ENCODE measurements around the gene TFB1M.

DNA sequence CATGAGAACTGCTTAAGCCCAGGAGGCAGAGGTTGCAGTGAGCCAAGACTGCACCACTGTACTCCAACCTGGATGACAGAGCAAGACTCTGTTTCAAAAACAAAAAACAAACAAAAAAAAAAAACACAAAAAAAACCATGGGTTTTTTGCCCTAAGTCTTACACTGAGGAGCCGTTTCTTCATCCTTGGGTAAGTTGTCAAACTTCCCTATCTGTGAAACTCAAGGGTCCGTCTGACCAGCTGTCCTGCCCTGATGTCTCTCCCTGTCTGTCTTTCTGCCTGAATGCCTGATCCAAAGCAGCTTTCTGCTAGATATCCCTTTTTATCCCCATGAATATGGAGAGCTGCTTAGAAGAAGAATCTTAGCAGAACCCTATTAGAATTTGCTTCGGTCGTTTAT lies 91.8 kb downstream of the TFB1M start:
- TF ChIP-seq, protein P1, sequence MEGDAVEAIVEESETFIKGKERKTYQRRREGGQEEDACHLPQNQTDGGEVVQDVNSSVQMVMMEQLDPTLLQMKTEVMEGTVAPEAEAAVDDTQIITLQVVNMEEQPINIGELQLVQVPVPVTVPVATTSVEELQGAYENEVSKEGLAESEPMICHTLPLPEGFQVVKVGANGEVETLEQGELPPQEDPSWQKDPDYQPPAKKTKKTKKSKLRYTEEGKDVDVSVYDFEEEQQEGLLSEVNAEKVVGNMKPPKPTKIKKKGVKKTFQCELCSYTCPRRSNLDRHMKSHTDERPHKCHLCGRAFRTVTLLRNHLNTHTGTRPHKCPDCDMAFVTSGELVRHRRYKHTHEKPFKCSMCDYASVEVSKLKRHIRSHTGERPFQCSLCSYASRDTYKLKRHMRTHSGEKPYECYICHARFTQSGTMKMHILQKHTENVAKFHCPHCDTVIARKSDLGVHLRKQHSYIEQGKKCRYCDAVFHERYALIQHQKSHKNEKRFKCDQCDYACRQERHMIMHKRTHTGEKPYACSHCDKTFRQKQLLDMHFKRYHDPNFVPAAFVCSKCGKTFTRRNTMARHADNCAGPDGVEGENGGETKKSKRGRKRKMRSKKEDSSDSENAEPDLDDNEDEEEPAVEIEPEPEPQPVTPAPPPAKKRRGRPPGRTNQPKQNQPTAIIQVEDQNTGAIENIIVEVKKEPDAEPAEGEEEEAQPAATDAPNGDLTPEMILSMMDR (IDR thresholded peaks at IDR 0.05), result no peak
- TF ChIP-seq POLR2A (IDR thresholded peaks at IDR 0.05) (no peak), EP300 (IDR thresholded peaks at IDR 0.05; ENCODE audit: low read depth) (no peak), POLR2AphosphoS5 (IDR thresholded peaks at IDR 0.05) (no peak)

Data from transverse colon (tissue), 4 donors.